HTERT RPE-1 (cell line): Measurements from ENCODE around the gene BHLHE40.

ENCODE experiments used
- in situ Hi-C: fragments of 300-500 bp; cut with MboI; formaldehyde crosslinking; loops from 4 replicates; pipeline ENCODE4 v1.14.3; 2020; ENCODE audit warnings: low sequenced_read_pairs

BHLHE40 gene

DNA sequence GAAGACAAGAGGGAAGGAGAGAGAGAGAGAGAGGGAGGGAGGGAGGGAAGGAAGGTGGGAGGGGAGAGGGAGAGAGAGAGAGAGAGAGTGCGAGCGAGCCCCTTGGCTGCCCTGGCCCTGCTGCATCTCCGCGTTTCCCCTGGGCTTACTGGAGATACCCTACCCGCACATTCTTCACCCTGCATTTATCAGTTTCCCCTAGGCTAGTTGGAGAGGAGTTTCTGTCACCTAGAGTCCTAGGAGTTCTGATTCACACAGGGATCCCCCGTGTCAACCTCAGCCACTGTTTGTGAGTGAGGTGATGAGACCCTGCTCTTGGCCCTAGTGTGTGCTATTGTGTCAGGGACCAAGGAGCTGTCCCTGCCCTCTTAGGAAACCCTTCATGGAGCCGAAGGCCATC lies 18.7 kb downstream of the BHLHE40 start:
- in situ Hi-C loops = no loop called here

DNA sequence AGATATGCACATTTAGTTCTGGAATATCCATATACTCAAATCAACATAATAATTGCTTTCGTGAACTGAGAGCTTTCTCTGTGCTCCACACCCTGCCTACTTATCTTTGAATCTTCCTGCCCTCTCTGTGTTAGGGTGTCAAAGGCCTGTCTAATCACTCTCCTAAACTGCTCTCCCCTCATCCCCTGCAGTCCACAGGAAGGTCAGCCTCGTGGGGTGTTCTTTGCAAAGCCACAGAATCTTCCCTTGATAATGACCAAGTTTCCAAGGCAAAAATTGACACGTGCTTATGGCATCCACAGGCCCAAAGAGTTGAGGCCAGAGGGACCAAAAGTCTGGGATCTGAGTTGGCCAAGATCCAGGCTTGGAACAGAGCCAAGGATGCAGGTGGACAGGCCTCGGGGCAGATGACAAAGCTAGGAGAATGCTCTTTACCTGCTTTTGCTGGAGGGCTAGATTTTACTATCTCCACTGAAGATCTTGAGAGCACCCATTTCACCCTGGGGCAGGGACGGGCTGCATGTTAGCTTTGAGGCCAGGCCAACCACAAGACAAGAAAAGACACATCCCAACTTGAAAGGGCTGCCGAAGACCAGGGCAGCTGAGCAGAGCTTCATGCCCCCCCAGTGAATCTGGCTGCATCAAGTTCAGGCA lies 20.4 kb downstream of the BHLHE40 start:
- in situ Hi-C loops = no loop called here

DNA sequence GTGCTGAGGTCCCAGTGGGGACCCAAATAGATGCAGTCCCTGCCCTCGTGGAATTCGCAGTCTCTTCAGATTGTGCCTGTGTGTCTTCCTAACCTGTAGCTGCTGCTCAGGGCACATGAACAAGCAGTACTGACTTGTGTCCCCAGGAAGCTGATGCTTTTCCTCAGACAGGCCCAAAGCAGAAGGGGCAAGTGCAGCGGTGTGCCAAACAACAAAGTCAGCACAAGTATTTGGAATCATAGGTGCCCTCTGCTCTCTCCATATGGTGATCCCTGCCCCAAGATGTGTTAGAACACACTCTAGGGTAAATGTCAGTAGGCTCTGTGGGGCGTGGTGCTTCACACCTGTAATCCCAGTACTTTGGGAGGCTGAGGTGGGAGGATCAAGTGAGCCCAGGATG lies 21.9 kb downstream of the BHLHE40 start:
- in situ Hi-C loops = no loop called here

DNA sequence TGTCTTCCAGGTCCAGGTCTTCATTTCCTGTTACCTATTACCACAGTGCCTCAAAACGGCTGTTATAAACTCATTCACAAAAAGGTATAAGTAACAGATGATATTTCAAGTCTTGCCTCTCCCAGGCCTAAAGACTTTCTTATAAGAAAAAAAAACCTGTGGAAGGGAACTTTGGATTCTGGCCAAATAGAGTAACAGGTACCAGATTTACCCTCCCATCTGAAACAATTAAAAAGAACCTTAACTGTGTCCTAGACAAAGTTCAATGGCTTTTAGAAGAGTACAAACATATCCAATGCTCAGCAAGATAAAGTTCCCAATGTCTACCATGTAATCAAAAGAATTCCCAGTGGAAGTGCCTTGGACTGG lies 22.6 kb downstream of the BHLHE40 start:
- in situ Hi-C loops = no loop called here

DNA sequence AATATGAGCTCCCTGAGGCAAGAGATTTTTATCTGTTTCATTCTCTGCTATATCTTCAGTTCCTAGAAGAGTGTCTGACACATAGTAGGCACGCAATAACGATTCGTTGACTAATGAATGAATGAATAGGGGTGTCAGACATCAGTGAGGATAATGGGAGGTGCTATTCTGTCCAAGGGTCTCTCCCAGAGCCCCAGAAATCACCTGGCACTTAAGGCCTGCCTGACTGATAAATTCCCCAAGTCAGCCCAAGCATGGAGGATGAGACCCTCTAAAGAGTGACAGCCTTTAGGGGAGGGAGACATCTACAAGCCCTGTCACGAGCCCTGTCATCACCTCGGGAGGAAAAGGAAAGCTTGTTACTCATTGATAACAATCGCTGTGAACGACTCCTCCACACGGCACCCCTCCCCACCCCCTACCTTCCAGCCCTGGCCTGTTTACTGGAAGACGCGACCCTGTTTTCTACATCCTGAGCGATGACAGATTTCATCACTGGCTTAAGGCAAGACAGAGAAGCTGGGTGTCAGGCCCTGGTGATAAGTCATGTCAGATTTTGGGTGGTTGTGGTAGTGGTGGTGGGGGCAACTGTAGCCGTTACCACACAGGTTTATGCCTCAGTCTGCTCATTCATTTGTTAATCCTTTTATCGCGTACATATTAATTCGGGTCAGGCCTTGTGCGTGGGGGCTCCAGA lies 23.1 kb downstream of the BHLHE40 start:
- in situ Hi-C loops = no loop called here

DNA sequence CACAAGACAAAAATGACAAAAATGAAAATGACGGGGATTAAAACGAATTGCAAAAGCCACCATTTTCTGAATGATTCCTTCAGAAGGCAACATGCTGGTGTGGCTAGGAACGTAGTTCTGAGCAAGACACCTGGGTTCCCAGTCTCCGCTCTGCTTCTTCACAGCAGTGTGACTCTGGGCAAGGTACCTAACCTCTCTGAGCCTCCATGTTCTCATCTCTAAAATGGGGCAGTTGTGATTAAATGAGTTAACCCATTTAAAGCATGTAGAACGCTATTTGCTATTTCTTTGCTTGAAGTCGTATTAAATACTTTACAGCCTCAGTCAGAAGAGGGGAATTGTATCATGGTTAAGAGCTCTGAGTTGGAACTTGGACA lies 23.6 kb downstream of the BHLHE40 start:
- in situ Hi-C loops = no loop called here

DNA sequence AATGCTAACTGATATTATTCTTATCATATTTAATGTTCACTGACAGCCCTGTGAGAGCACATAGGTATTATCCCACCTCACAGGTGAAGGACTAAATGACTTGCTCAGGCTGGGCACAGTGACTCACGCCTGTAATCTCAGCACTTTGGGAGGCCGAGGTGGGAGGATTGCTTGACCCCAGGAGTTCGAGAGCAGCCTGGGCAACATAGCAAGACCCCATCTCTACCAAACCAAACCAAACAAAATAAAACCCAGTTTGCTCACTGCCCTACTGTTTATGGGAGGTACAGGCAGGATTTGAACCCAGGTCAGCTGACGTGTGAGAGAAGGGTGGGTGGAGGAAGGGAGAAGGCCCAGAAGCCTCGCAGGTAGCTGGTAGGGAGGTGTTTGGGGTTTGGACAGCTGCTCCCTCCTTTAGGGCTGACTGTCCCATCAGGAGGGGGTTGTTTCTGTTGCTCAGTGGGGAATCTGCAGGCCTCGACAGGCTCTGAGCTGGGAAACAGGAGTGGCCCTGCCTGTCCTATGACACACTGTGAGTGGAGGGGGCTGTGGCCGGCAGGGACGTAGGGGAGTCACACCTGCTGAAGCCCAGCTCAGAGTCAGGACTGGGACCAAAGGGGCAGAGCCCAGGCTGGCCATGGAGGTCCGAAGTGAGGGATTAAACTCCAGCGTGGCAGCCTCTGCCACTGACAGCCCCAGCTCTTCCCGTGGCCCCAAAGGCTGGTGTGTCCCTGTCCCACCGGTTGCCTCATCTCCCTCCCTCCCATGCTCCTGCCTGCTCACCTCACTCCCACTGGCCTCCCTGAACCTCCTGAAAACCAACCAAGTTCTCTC lies 25.3 kb downstream of the BHLHE40 start:
- in situ Hi-C loops = no loop called here

DNA sequence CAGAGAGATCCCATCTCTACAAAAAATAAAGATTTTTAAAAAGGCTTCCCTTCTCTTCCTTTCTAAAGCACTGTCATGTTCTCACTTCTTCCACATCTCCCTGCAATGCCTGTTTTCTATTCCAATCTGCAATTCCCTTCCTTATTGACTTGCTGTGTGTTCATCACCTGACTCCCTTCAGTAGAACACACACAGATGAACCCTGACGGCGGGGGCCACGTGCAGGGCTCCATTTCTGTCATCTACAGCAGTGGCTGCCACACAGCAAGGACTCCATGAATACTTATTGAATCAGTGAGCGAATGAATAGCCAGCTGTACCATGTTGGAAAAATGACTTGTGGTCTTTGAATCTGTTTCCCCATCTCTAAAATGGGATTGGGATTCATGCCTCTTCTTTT lies 26.1 kb downstream of the BHLHE40 start:
- in situ Hi-C loops = no loop called here

DNA sequence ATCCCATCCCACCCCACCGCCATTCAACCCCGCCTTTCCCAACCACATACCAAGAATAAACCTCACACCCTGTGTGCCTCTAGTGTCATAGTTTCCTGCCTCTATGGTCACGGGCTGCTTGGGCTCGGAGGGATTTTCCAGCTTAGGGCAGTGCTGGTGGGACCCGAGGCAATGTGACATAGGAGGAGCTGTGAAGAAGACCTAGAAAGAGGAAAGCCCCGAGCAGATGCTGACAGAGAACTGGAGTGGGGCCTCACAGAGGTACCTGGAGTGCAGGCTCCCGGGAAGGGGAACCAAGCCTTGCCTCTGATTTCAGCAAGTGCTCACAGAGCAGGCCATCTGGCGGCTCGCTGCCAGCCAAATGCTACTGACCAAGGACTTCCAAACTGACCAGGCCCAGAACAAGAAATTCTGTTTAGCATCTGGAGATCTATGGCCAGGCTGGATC lies 27.5 kb downstream of the BHLHE40 start:
- in situ Hi-C loops = no loop called here

DNA sequence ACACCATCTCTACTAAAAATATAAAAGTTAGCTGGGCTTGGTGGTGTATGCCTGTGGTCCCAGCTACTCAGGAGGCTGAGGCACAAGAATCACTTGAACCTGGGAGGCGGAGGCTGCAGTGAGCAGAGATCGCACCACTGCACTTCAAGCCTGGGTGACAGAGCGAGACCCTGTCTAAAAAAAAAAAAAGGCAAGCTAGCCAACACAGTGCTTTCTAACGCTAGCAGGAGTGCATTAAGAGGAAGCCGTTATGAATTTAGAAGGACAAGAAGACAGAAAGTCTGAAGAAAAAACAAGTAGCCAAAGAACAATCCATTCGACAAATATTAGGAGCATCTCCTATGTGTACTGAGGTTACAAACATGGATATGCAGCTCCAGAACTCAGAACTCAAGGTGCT lies 28.6 kb downstream of the BHLHE40 start:
- in situ Hi-C loops = no loop called here

DNA sequence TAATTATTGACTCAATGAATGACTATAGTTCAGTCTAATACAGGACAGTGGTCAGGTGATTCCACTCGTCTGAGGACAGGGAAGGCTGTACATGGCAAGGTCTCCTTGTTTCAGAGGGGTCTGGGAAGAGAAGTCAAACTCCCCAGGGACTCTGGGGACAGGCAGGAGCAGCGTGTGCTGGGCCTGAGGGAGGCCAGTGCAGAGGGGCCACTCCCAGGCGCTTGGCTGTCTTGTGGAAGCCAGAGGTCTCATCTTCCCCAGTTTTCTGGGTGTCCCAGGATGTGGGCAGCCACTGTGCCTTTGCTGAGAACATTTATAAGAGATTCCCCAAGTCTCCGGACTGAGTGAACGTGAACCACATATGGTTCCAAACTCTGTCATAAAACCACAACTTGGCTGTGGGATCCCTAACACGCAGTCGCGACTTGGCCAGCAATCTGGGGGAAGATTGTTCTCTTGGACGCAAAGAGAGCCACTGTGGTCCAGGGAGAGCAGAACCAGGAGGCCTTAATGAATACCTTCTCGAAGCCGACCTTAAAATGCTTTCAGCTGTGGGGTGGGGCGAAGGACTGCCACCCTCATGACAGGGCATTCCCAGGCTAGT lies 30.4 kb downstream of the BHLHE40 start:
- in situ Hi-C loops = no loop called here

DNA sequence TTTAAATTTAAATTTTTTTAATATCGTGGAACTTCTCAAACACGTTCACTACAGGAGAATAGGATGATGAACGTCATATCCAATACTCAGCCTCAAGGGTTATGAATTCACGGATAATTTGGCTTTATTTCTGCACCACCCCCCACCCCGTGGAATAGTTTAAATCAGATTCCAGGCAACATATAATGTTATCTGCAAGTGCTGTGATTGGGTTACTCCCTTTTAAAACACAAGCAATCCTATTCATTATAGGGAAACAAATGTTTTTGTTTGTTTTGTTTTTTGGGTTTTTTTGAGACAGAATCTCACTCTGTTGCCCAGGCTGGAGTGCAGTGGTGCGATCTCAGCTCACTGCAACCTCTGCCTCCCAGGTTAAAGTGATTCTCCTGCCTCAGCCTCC lies 30.9 kb downstream of the BHLHE40 start:
- in situ Hi-C loops = no loop called here

DNA sequence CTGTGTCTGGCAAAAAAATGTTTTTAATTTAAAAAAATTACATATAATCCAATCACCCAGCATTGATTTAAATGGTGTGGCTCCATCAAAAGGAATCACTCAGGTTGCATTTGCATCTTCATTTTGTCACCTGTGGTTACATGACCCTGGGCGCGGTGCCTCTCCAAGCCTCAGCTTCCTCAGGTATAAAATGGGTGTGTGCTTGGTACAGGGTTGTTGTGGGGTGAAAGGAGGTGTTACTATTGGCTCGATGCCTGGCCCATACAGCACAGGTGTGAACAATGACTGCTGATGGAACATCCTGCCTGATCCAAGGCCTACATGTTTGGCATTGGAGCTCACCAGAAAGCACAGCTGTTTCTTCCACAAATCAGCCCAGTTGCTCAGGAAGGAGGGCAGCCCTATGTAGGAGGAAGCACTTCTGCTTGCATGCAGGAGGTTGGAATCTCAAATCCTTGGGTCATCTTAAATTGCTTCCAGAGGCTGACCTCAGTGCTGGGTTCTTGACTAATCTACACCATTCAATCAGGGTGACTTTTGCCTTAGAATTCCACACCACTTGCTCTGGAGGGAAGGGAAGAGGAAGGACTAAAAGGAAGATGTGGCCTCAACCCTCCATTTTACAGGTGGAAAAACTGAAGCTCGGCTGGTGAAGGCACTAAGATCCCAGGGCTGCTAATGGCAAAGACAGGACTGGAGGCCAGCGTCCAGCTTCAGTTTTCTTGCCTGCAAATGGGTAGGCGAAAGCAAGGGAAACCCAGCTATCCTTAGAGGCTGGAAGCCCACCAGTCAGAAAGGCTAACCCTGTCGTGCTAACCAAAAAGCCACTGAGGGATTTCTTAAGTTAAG lies 31.7 kb downstream of the BHLHE40 start:
- in situ Hi-C loops = no loop called here

DNA sequence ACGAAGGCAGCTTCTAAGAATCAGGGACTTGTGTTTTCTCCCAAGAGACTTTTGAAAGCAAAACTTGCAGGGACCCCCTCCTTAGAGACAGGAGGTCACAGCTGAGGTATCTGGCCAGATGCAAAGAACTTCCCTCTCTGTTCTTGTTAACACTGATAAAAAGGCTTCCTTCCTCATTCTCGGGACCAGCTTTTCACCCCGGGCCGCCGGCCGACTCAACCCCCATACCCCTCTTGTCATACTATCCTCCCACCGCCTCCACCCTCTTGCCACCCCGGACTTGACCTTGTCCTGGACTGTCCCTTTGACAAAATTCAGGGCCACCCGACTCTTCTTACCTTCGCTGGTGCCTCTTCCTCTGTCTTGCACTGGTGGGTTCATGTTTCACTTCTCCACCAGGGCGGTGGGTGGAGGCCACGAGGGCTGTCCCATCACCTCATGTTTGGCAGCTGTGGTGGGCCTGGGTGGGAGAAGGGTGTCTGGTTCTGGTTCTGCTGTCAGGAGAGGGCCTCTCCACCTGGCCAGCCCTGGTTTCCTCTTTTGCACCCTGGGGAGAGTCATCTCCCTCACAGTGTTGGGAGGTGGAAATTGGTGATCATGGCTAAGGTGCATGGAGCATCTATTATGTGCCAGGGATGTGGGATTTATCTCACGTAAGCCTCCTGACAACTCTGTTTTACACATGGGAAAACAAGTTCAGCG lies 32.5 kb downstream of the BHLHE40 start:
- in situ Hi-C loops = no loop called here

DNA sequence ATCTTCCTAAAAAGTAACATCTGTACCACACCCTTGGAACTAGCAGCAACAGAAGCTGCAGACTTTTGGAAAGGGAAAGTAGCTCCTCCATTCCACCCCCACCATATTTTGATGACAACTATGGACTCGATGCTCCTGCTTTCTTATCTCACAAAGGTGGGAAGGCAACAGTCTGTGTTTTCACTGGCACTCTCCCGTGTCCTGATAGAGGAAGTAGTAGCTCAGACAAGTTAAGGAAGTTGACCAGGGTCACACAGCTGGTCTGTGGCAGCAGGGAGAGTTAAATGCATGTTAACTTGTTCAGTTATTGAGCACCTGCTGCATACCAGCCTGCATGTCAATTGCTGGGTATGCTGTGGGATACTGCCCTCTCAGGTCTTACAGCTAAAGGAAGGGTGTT lies 33.1 kb downstream of the BHLHE40 start:
- in situ Hi-C loops = no loop called here

DNA sequence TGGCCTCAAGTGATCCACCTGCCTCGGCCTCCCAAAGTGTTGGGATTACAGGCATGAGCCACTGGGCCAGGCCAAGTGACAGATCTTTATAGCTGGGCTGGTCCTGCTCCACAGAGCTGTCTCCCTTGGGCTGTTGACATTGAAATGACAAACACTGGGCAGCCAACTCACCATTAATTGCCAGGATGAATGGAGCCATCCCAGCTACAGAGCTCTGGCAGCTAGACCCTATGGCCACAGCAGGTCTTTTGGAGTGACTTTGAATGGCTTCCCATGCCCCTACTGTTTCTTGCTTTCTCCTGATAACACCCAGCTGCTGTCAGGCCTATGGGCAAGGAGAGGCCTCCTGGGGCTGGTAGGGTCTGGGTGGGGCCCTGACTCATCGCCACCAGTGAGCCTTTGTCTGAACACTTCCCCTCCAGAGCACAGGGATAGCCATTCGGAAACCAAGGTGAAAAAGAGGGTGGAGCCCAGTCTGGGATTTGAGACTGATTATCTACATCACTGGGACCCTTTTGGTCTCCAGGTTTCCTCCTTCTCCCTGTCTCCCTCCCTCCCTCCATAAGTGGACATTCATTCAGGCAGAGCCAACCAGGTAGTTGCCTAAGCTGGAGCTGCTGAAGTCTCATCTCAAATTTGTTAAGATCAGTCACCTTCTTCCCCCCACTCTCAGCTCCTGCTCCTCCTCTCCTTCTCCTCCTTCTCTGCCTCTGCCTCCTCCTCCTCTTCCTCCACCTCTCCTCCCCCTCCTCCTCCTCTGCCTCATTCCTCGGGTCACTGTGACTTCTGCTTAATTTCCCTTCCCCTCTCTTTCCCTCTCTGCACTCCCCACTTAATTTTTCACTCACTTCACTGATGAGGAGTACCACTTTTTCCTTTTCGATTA lies 34.0 kb downstream of the BHLHE40 start:
- in situ Hi-C loops = no loop called here

DNA sequence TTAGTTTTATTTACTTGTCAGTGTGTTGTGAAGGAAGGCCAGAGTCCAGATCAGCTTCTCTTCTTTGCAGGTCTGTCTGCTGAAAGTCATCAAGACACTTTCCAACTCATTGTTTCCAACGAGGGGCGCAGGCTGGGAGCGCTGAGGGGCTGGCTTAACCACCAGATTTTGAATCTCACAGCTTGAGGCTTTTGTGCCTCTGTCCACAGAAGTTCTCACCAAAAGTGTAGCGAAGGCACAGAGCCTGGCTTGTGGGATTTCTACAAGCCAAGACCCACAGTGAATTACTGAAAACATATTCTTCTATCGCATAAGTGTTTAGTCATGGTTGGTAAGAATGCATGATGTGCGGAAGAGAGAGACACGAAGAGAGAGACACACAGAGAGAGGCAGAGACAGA lies 35.2 kb downstream of the BHLHE40 start:
- in situ Hi-C loops = no loop called here

DNA sequence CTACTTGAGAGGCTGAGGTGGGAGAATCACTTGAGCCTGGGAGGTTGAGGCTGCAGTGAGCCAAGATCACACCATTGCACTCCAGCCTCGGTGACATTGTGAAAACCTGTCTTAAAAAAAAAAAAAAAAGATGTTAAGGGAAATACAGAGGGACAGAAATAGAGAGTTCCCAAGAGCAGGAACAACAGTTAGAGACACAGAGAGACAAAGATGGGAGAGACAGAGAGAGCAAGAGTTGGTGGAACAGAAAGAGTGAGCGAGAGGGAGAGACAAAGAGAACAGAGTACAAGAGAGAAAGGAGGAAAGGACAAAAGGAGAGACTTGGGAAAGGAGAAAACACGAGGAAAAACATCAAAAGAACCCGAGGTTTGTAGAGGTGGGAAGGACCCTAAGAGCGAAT lies 35.8 kb downstream of the BHLHE40 start:
- in situ Hi-C loops = no loop called here
